Limb (tissue), 2 donors: ENCODE measurements around the gene RGSL1.
A peak's percentile ranks its signal among the peaks of the same experiment; 100 is the strongest.

Source experiments
- DNase-seq, 2 donors: peaks; one replicate each; pipeline ENCODE4 v3.0.0-alpha.2; 2016; ENCODE audit errors: extremely low spot score in 2 of 2

Gene RGSL1

DNA sequence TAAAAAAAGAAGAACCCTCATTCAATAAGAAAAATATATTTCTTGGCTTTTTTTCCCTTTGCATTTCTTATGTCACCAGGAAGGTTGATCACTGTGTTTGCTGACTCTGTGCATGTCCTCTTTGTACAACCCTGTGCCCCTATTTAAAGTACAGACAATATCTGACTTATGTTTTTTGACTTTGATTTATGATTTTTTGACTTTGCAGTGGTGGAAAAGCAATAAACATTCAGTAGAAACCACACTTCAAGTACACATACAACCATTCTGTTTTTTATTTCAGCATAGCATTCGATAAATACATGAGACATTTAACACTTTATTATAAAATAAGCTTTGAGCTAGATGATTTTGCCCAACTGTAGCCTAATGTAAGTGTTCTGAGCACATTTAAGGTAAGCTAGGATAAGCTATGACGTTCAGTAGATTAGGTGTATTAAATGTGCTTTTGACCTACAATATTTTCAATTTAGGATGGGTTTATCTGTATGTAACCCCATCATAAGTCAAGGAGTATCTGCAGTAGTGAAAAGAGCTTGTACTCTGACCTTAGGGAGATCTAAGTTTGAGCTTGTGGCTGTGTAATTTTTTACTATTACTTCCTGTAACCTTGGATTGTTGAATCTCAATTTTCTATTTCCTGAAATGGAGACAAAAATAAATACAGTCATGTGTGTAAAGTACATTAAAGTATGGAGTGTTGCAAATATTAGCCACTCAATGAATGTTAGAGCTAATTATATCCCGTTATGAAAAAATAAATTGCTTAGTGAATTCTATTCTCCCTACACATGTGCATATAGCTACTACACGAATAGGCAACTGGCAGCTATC lies 137.9 kb downstream of the RGSL1 start:
- no peak for DNase-seq

DNA sequence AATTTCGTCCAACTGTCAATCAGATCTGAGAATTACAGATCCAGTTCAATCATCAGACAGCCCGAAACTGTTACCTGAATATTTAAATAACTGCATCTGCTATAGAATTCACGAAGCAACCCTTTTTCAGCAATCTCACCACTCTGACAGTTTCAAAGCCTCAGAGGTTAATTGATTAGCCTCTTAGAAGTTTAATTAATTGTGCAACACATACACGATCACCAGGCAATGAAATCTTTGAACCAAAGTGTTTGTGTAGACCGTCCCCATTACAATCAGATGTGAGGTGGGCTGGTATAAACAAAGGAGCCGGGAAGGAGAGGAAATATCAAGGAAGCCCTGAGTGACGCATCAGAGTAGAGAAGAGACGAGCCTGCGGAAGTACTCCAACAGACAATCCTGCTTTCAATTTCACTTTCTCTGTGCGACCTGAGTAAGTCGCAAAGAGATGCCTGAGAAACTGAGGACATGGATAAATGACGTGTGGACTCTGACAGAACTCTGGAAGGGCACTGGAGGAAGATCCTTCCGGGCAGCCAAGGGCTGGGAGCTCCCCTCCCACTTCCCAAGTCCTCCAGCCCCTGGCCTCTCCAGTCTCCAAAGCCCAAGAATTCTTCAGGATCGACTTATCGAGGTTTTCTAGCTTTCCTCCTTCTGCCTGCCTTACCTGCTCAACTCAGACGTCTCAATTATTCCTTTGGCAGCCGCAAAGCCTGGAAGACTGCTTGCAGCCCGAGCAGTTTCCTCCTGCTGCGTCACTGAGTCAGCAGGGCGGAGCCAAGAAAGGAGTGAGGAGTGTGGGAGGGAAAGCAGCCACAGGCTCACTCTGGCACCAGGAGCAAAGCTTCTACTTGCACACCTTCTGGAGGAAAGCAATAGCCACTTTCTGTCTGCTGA lies 138.8 kb downstream of the RGSL1 start, which contains the start of gene RNASEL:
Gene RNASEL (minus strand): TSS at position 757 of the 897 bp plus-strand sequence. CDS start 2,450 bp downstream, outside the sequence.
- peak; percentile 70 to 81 for DNase-seq

DNA sequence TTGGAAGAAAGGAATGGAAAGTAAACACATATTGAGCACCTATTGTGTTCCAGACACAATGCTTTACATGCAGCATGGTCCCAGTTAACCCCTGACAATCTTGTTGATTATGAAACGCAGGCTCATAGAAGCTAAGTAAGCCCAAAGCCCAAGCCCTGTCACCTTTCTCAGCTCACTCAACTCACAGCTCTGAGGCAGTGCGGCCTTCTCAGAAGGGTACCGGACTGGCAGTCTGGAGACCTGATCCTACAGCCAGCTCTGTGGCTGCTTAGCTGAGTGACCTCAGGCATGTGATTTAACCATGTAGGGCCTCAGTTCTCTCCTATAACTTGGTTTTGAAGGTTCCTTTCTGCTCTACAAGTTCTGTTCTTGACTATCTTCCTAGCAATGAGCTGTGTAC lies 139.6 kb downstream of the RGSL1 start:
- DNase-seq: no peak

DNA sequence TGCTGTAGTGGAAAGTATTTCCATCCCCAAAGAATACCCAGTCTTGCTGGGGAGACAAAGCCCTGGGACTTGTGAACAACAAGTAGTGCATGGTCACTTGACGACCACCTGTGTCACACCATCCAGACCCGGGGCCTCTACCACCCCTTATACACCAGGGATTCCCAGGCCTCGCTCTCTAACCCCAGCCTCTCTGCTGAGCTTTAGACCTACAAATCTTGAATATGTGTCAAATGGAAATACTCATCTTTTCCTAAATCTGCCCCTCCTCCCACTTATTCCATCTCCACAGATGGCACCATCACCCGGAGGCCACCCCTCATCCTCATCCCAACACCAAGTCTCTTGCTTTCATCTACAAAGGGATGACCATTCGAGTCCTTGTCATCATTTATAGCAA lies 140.0 kb downstream of the RGSL1 start:
- DNase-seq: no peak

DNA sequence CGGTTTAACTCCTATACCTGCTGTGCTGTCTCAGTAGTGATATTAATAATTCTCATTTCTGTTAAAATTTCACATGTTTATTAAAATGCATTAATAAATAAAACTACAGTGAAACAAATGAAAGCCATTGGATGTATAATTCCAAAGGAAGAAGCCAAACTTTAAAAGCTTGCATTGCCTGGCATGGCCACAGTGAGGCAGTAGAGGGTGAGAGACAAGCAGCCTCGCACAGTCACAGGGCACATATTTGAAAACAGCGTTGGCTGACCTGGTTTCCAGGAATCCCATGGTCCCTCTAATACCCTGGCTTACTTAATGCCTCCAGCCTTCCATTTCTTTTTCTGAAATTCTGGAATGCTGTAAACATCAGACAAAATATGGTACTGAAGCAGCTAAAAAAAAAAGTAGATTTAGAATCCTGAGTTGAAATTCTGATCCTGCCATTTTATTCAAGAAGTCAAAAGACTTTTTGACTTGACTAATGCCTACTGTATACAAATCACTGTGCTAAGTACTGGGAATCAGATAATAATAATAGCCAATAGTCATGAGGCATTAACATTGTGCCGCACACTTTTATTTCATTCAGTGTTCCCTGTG lies 145.8 kb downstream of the RGSL1 start:
- DNase-seq: peak; percentile 57 to 71

DNA sequence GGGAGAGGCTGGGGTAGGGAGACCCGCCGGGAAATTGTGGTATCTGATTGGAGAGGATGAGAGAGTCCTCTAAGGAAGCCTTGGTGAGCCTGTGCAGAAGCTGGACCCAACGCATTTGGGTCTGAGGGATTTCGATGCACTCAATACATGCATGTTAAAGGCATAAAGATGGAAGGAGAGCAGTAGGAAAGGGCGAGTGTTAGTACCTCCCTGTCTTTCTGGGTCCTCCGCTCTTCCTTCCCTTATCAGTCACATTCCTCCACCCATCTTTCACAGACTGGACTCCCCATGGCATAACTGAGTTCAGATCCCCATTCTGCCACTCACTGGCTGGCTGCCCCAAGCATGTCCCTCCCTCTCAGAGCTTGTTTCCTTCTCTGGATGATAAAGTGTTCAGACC lies 147.0 kb downstream of the RGSL1 start:
- DNase-seq: no peak

DNA sequence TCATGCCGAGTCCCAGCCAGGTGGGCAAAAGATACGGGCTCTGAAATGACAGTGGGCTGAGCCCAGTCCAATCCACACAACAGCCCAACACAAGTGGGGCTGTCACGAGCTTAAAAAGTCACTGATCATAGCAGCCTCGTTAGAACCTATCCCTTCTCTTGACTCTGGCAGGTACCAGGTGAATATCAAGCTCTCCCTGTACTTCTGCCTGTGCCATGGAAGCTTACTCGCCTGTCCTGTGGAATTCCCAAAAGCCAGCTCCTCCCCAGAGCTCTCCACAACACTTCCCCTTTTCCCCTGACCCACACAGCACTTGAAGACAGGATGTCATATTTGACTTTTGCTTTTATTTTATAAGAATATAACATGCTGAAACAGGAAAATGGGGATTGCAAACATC lies 148.3 kb downstream of the RGSL1 start:
- no peak for DNase-seq

DNA sequence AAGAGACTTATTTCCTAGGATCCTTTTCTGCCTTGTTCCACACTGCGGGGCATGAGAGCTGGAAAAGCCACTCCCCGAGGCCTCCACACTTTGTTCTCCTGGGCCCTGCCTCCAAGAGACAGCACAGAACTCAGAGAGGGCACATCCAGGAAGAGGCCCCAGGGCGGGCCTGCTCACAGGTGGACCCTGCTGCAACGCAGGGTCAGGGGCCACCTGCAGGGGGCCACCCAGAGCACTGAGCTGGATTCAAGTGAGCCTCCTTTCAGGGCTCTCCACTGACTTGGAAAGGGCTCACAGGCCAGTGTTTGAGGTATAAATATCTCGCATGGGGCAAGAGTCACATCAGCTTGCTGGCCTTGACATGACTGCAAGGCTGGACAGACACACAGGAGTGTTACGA lies 149.4 kb downstream of the RGSL1 start:
- no peak for DNase-seq

DNA sequence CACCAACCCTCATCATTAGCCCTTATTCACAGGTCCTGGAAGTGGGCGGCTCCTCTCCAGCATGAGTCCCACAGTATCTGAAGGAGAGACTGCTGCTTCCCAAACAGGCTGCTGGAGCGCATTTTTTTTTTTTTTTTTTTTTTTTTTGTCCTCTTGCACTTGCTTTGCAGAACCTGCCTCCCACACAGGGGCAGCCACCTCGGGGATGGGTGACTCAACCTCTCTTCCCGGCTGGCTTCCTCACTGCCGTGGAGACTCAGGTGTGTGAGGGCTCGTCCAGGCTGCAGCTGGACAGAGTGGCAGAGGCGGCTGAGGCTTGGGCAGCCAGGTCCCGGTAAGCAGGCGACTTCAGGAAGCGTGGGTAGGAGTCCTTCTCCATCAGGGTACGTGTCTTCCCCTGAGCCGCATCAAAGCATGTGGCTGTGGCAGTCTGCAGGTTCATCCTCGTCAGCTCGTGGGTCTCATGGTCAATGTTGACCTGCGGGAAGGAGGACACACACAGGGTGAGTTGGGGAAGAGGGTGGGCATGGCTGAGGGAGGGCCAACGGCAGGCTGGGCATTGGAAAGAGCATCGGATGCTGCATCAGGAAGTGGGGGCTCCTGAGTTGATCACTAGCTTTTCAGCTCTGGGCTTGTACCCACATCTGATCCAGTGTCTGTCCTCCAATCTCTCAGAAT lies 150.2 kb downstream of the RGSL1 start:
- no peak for DNase-seq

DNA sequence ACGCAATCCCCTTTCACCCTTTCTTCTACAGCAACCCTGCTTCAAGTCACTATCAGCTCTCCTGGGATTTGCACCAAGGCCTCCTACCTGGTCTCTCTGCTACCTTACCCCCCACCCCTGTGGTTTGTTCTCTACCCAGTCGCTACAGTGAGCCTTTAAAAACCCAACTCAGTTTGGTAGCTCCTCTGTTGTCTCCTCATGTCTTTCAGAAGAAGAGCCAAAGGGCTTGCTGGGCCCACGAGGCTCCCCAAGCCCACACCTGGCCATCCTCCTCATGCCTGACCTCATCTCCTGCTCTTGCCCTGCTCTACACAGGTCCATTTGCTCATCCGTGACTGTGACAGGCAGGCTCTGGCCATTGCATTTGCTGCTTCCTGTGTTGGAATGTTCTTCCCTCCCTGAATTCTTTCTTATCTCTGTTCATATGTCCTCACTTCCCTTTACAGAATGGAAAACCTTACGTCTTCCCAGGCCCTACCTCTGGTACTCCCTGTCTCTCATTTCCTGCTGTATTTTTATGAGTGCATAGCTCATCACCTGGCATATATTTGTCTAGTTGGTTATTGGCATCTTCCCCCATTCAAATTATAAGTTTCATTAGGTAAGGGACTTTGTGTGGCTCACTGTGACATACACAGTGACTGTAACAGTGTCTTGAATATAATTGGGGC lies 150.9 kb downstream of the RGSL1 start:
- DNase-seq: no peak

DNA sequence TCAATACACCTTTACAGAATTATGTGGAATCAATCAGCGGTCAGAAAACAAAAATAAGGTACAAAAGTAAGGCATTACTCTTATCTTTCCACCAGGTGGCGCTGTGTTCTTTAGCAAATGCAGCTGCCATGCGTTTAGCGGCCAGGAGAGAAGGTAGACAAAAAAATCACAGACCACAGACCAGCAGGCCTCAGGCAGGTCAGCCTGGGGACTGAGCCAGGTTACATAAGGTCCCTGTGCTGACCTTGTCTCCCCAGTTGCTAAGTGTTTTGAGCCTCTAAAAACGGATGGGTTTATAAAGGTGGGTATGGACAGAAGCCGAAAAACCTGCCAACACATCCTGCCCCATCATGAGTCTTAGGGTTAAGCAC lies 151.5 kb downstream of the RGSL1 start:
- peak; percentile 71 to 86 for DNase-seq

DNA sequence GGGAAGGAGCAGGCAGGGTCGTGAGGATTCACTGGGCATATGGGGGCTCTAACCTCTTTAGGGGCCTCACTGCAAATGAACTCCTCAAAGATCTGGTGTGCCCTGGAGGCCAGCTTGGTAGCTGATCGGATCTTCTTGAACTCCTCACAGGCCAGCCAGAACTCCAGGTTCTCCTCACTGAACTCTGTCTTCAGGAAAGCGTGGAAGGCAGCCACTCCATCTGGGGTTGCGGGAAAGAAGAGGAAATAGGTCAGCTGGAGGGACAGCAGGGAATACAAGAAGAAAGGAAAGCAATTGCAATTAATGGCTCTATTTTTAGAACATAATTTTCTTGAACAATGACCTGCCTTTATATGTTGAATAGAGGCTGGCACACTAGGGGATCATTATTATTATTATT lies 152.0 kb downstream of the RGSL1 start:
- no peak for DNase-seq

DNA sequence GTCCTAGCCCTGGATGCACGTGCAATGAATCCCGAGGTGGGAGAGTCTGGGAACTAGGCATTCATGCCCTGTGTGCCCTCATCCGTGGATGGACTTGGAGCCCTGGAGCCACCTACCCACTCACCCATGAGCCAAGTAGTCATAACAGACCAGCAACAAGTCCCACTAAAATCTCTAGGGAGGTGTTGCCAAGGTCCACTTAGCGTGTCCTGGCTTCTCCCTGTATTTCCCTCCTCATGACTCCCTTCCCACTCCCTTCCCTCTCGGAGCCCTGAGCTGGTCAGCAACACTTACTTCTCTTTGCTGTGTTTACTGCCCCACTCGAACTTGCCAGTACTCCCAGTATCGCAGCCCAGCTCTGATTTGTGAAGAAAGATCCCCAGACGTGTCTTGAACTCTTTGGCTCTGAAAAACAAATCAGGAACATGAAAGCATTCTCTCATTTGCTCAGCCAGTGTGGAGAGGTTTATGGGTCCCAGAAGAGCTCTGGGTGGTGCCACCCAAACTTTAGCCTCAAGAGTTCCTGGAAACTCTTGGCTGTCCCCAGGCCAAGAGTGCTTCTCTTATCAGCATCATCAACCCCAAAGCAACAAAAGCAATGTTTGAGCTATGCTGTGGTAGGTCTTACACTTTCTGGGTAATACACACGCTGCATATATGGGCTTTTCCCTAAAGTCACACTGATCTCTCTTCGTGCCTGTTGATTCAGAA lies 153.1 kb downstream of the RGSL1 start:
- DNase-seq: no peak

DNA sequence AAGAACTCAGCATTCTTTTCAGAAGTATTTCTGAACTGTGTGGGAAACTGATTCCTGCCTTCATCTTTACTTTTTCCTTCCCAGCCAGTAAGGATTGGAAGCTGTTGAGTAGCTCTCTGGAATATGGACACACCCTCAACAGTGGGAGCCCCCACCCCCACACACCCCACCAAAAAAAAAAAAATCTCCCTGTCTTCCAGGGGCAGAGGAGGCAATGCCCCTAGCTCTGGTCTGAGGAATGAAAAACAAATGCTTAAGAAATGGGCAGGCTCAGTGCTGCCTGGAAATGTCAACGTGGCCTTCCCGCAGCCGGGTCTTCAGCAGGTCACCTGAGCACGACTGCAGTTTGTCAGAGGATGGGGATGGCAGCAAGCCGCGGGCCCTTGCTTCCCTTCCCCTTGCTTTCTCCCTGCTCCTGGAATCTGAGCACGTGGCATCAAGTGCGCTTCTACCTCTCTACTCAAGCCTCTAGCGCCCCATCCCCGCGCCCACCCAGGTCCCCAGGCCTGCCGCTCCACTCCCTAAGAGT lies 153.8 kb downstream of the RGSL1 start:
- no peak for DNase-seq

DNA sequence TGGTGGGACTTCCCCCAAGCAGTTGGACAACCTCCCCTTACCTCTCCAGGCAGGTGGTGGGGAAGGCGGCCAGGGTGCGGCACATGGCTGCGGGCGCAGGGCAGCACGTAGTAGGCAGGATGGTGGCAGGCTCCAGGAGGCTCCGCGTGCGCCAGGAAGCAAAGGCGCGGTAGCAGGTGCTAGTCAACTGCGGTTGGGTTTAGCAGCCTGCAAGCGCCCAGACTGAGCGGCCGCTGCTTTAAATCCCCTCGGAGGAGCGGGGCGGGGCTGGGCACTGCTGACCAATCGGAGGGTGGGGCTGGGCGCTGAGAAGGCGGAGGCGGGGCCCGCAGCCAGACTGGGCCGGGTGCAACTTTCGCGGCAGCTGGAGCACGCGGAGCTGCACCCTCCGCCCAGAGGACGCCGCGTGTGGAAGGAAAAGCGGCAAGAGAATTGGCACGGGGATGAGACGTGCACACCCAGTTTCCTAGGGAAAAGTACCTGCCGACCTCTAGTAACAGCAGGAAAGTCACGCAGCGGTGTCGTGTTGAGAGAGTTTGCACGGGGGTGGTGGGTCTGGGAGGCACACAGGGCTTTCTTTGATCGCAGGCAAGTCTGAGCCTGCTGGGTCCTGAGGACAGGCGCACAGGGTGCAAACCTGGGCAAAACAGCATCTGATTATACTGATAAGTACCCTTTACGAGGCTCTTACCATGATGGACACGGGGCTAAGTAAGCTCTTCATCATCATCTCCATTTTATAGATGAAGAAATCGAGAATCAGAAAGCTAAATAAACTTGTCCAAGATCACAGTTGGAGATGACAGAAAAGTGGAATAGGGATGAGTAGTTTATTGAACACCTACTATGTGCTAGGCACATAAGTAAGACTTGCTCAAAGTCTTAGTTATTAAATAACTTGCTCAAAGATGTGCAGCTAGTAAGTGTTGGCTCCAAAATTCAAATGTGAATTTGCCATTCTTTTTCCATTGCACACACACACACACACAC lies 154.5 kb downstream of the RGSL1 start, which contains the start of gene RGS16:
Gene RGS16 (minus strand): TSS at position 215 of the 990 bp plus-strand sequence. CDS start 130 bp downstream, at position 85.
- DNase-seq: peak; percentile 91 to 92

DNA sequence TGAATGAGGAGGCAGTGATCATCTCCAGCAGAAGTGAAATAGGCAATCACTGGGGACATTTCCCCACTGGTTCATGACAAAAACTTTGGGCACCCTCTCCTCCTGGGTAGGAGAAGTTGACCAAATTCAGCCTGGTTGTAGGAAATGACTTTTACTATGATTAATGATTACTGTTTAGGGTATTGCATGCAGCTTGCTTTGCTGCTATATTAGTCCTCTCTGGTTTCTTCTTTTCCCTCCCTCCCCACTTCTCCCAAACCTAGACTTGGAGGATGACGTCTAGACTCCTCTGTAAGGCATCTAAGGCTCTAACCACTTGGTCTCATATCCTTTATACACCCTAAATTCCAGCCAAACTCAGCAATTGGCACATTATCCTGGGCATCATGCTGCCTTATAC lies 157.6 kb downstream of the RGSL1 start:
- no peak for DNase-seq

DNA sequence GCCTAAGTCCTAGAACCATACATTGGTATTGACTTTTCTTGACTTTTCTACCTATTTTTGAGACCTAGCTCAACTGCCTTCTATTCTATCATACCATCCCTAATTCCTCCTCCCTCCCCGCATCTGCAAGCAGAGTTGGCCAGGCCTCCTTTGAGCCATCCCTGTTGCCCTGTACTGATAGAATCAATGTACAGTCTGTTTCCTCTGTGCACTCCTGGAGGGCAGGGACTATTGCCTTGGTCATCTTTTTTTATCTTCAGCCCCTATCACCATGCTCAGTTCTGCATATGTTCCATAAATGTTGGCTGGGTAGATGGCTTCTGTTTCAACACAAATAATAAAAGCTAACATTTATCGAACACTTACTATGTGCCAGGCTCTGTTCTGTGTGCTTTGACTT lies 158.3 kb downstream of the RGSL1 start:
- no peak for DNase-seq

DNA sequence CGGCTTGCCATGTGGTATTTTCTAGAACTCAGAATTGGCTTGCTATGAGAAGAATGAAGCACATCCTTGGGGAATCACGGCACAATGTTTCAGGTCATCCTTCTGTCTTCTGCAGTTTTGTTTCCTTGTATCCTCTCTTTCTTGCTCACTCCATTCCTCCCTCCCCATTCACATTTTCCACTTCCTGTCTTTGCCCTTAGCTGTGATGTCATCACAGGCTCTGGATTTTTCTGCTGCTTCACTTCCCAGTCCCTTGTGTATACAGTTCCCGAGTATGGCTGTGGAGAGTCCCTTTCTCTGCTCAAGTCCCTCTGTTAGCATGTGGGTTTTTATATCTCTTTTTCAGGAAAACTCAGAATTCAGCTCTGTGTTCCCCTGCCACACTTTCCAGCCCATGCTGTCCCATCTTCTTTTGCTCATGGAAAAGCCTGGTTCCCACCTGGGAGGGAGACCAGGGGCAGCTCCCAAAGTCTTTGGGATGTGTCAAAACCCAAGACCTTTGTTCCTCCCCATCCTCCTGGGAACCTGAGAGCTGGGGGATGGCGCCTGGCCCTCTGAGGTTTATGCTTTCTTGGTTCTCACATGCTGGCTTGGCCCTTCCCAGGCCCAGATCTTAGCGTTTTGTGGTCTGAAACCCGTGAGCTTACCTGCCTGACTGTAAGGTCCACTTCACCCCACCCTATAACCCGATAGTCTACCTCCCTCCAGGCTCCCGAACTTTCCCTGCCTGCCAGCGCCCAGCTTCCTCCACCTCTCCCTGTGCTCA lies 159.1 kb downstream of the RGSL1 start:
- DNase-seq: no peak
